C4-2B (cell line): ENCODE data around the gene ASIC2.

ENCODE experiments used
- ZFX ChIP-seq: fragments of 450-650 bp; IDR thresholded peaks from 2 replicates; pipeline ENCODE4 v1.6.1; 2017
- TF ChIP-seq, protein P1 (sequence below): fragments of 450-650 bp; conservative IDR thresholded peaks from 2 replicates; pipeline ENCODE4 v1.5.1; 2017; ENCODE audit warnings: mild to moderate bottlenecking

DNA sequence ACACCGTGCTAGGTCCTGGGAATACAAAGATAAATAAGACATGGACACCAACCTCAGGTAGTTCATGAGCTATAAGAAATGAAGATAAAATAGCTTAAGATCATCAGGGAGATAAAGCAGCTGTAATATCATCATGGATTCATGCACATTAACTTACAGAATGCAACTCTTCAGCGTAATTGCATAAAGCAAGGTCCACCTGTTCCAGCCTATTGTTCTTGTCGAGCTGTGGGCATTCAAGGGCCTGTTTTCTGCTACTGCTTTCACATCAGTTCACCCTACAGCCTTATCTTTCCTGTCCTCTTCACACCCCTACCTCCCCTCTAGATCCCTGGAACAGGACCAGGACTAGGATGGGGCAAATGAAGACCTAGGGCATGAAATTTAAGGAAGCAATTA is 167.5 kb downstream of the ASIC2 start:
- TF ChIP-seq, protein P1, sequence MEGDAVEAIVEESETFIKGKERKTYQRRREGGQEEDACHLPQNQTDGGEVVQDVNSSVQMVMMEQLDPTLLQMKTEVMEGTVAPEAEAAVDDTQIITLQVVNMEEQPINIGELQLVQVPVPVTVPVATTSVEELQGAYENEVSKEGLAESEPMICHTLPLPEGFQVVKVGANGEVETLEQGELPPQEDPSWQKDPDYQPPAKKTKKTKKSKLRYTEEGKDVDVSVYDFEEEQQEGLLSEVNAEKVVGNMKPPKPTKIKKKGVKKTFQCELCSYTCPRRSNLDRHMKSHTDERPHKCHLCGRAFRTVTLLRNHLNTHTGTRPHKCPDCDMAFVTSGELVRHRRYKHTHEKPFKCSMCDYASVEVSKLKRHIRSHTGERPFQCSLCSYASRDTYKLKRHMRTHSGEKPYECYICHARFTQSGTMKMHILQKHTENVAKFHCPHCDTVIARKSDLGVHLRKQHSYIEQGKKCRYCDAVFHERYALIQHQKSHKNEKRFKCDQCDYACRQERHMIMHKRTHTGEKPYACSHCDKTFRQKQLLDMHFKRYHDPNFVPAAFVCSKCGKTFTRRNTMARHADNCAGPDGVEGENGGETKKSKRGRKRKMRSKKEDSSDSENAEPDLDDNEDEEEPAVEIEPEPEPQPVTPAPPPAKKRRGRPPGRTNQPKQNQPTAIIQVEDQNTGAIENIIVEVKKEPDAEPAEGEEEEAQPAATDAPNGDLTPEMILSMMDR: no peak
- no peak for TF ChIP-seq ZFX
